Tibial nerve (tissue), 4 donors: ENCODE data around the gene IL17RE. TPM values are rescaled to one million over a fixed set of nuclear protein-coding genes. Genes with fewer than 3 reads are reported as not detected.

Experiments
- DNase-seq, 2 donors: peaks; one replicate each; pipeline ENCODE4 v3.0.0-alpha.2; 2019; ENCODE audit warnings: low spot score in 2 of 2
- H3K27ac ChIP-seq, 4 donors: fragments of 200-600 bp; sonication (generic) in 3 of 4; one replicate each; pipeline ENCODE4 v1.5.1; 2017 to 2019; ENCODE audit warnings: mild to moderate bottlenecking in 1 of 4
- H3K27me3 ChIP-seq, 2 donors: fragments of 200-600 bp; sonication (generic) in 1 of 2; one replicate each; pipeline versions ENCODE4 v1.5.1 to v1.6.0; 2017 to 2019
- H3K36me3 ChIP-seq, 3 donors: fragments of 200-600 bp; sonication (generic); one replicate each; pipeline ENCODE4 v1.5.1; 2018 to 2019
- H3K4me1 ChIP-seq, 4 donors: fragments of 200-600 bp; sonication (generic) in 3 of 4; one replicate each; pipeline ENCODE4 v1.5.1; 2017 to 2019
- H3K4me3 ChIP-seq, 4 donors: fragments of 200-600 bp; sonication (generic) in 3 of 4; one replicate each; pipeline ENCODE4 v1.5.1; 2017 to 2019; ENCODE audit warnings: mild to moderate bottlenecking in 1 of 4, moderate library complexity in 1 of 4
- H3K9me3 ChIP-seq, 4 donors: fragments of 200-600 bp; sonication (generic) in 3 of 4; one replicate each; pipeline ENCODE4 v1.5.1; 2017 to 2019
- EP300 ChIP-seq, 2 donors: sonication (generic); formaldehyde crosslinking; IDR thresholded peaks; one replicate each; pipeline ENCODE4 v1.6.1; 2017; ENCODE audit warnings: antibody characterized with exemption in 2 of 2, mild to moderate bottlenecking in 1 of 2
- POLR2A ChIP-seq, 2 donors: fragments of 450-650 bp; IDR thresholded peaks; one replicate each; pipeline ENCODE4 v1.6.1; 2017; ENCODE audit warnings: antibody characterized with exemption in 2 of 2, mild to moderate bottlenecking in 2 of 2, moderate library complexity in 2 of 2
- WGBS, 2 donors: methylation state at CpG; one replicate each; pipeline ENCODE4 v1.1.5; 2018; 5-methylcytosine and 5-hydroxymethylcytosine counted together
- total RNA-seq, 4 donors: library from RNA; depleted of rRNA; stranded (reverse); fragments of >200 nt; gene quantifications; one replicate each; pipeline ENCODE4 v1.1.0, GENCODE V29; 2016
- TF ChIP-seq, protein P1 (sequence below), 5 experiments: fragments of 200-600 bp in 3 of 5; fragments of 450-650 bp in 2 of 5; sonication (generic) in 3 of 5; IDR thresholded peaks; one replicate each; pipeline ENCODE4 v1.5.1; 2016 to 2019; ENCODE audit warnings: antibody characterized with exemption in 5 of 5, mild to moderate bottlenecking in 3 of 5, moderate library complexity in 2 of 5

IL17RE gene
- total RNA-seq, 4 donors from 2014 or later, result 0.59 to 10.1 (median 5.6) TPM

DNA sequence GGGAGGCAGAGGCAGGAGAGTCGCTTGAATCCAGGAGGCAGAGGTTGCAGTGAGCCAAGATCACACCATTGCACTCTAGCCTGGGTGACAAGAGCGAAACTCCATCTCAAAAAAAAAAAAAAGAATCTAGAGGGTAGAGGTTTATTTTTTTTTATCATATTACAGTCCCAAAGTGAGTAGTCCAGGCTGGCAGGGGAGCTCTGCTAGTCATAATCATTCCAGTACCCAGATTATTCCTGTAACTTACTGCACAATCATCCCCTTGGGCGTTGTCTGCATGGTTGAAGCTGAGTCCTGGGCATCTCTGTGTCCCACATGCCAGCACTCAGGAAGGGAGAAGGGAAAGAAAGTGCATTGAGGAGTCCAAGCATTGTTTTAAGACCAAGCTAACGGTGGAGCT is 39.5 kb downstream of the IL17RE start:
- H3K4me1 ChIP-seq, result peaks cover 0 to 14% (median 0%) of the 10 kb centered on the region in 4 donors
- no peak for DNase-seq
- H3K9me3 ChIP-seq, result no peaks in the 10 kb centered on the region
- H3K36me3 ChIP-seq, result peaks cover 0 to 54% (median 0%) of the 10 kb centered on the region in 3 donors
- H3K27me3 ChIP-seq, result no peaks in the 10 kb centered on the region
- H3K4me3 ChIP-seq, result no peak overlapping the region
- H3K27ac ChIP-seq, result no peak overlapping the region
- 80 to 85% methylated on average over 4 of the region's 4 CpGs for WGBS, 2 donors
- TF ChIP-seq POLR2A (IDR thresholded peaks at IDR 0.05) (no peak), EP300 (IDR thresholded peaks at IDR 0.05) (no peak)
- TF ChIP-seq, protein P1, sequence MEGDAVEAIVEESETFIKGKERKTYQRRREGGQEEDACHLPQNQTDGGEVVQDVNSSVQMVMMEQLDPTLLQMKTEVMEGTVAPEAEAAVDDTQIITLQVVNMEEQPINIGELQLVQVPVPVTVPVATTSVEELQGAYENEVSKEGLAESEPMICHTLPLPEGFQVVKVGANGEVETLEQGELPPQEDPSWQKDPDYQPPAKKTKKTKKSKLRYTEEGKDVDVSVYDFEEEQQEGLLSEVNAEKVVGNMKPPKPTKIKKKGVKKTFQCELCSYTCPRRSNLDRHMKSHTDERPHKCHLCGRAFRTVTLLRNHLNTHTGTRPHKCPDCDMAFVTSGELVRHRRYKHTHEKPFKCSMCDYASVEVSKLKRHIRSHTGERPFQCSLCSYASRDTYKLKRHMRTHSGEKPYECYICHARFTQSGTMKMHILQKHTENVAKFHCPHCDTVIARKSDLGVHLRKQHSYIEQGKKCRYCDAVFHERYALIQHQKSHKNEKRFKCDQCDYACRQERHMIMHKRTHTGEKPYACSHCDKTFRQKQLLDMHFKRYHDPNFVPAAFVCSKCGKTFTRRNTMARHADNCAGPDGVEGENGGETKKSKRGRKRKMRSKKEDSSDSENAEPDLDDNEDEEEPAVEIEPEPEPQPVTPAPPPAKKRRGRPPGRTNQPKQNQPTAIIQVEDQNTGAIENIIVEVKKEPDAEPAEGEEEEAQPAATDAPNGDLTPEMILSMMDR (IDR thresholded peaks at IDR 0.05), result no peak

DNA sequence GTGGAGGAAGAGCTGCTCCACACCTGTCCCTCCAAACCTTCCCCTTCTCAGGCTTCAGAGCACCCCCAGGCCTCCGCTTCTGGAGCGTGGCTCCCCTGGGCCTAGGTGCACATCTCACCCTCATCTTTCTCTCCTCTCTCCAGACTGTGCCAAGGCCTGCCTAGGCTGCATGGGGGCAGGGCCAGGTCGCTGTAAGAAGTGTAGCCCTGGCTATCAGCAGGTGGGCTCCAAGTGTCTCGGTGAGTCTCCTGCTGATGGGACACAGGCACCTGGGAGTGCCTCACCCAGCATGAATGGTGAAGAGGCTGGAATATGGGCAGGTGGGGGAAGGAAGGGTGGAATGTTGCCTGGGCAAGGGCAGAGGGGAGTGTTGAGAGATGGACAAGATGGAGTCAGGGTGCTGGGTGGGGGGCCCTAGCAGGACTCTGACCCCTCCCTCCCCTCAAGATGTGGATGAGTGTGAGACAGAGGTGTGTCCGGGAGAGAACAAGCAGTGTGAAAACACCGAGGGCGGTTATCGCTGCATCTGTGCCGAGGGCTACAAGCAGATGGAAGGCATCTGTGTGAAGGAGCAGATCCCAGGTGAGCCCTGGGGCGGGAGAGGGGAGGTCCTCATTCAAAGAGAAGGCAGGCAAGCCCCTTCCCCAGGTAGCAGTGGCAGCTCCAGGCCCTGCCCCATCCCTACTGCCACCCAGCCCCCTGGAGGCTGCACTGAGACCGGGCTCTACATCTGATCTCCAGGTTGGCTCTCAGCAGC is 40.5 kb downstream of the IL17RE start:
- no peaks in the 10 kb centered on the region for H3K9me3 ChIP-seq
- peaks cover 0 to 24% (median 5%) of the 10 kb centered on the region in 4 donors for H3K4me1 ChIP-seq
- no peak overlapping the region for H3K27ac ChIP-seq
- WGBS, 2 donors, result 76 to 87% methylated on average over 10 to 11 of the region's 11 CpGs
- H3K27me3 ChIP-seq, result no peaks in the 10 kb centered on the region
- TF ChIP-seq EP300 (IDR thresholded peaks at IDR 0.05) (no peak), POLR2A (IDR thresholded peaks at IDR 0.05) (no peak)
- TF ChIP-seq, protein P1 (IDR thresholded peaks at IDR 0.05), result no peak
- DNase-seq, result no peak
- peaks cover 0 to 44% (median 0%) of the 10 kb centered on the region in 3 donors for H3K36me3 ChIP-seq
- H3K4me3 ChIP-seq, result no peak overlapping the region

GRCh38 chr3:9944271-9944670 is 41.6 kb downstream of the IL17RE start:
- no peak for DNase-seq
- 53 to 80% methylated on average over 2 to 11 of the region's 11 CpGs for WGBS, 2 donors
- Histone ChIP-seq H3K36me3 (peaks cover 0 to 49% (median 0%) of the 10 kb centered on the region in 3 donors), H3K4me3 (no peak overlapping the region), H3K27ac (no peak overlapping the region), H3K4me1 (peaks cover 0 to 26% (median 5%) of the 10 kb centered on the region in 4 donors), H3K27me3 (no peaks in the 10 kb centered on the region), H3K9me3 (no peaks in the 10 kb centered on the region)
- TF ChIP-seq POLR2A (IDR thresholded peaks at IDR 0.05) (no peak), EP300 (IDR thresholded peaks at IDR 0.05) (no peak)
- TF ChIP-seq, protein P1 (IDR thresholded peaks at IDR 0.05), result no peak

DNA sequence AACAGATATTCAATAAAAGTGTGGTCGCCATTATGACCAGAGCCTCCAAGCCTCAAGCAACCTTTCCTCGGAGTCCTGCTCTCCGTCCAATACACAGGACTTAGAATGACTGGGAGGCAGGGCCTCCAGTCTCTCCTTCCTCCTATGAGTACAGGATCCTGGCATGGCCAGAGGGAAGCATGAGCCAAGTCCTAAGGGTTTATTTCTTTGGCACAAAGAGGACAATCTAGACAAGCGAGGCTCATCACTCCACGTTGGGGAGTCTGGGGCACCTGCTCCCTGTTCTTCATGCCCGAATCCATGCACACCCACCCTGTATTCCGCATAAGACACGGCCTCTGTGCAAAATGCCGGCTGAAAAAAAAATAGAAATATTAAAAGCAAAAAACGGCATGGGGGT is 42.7 kb downstream of the IL17RE start:
- Histone ChIP-seq H3K9me3 (no peaks in the 10 kb centered on the region), H3K36me3 (peaks cover 0 to 59% (median 0%) of the 10 kb centered on the region in 3 donors), H3K27me3 (no peaks in the 10 kb centered on the region), H3K4me1 (peaks cover 0 to 26% (median 5%) of the 10 kb centered on the region in 4 donors), H3K4me3 (no peak overlapping the region), H3K27ac (no peak overlapping the region)
- 81 to 85% methylated on average over 10 of the region's 10 CpGs for WGBS, 2 donors
- DNase-seq, result no peak
- TF ChIP-seq EP300 (IDR thresholded peaks at IDR 0.05), result no peak
- TF ChIP-seq, protein P1 (IDR thresholded peaks at IDR 0.05), result no peak
